Memory B cell (primary cell): ENCODE data around the gene SLC47A2.

Source experiments
- ATAC-seq: fragments of 150-1000 bp; cut with Tn5 transposase; 2 replicates; pipeline ENCODE4 v1.10.0; 2021; ENCODE audit warnings: low read depth, mild to moderate bottlenecking, moderate library complexity
- DNase-seq, 2 donors: peaks; one replicate each; pipeline ENCODE4 v3.0.0; 2022; ENCODE audit warnings: low spot score in 2 of 2
- H3K27ac Mint-ChIP-seq: one replicate; pipeline ENCODE4 v1.8.0; 2022; ENCODE audit warnings: mild to moderate bottlenecking, moderate library complexity, mixed read lengths
- H3K27me3 Mint-ChIP-seq: one replicate; pipeline ENCODE4 v1.8.0; 2022; ENCODE audit warnings: mixed read lengths
- H3K36me3 Mint-ChIP-seq: one replicate; pipeline ENCODE4 v1.8.0; 2022; ENCODE audit warnings: mild to moderate bottlenecking, mixed read lengths
- H3K4me1 Mint-ChIP-seq: one replicate; pipeline ENCODE4 v1.8.0; 2022; ENCODE audit warnings: mixed read lengths
- H3K4me3 Mint-ChIP-seq: one replicate; pipeline ENCODE4 v1.8.0; 2022; ENCODE audit warnings: mild to moderate bottlenecking, moderate library complexity, mixed read lengths
- H3K9me3 Mint-ChIP-seq: one replicate; pipeline ENCODE4 v1.8.0; 2022; ENCODE audit warnings: mixed read lengths

Gene SLC47A2

GRCh38 chr17:19753051-19753509 is 36.7 kb upstream of the SLC47A2 start:
- no peaks in the 10 kb centered on the region for H3K36me3 Mint-ChIP-seq
- H3K4me1 Mint-ChIP-seq = peaks cover 34% of the 10 kb centered on the region
- no peak for ATAC-seq
- no peak for DNase-seq
- no peak overlapping the region for H3K27ac Mint-ChIP-seq
- no peaks in the 10 kb centered on the region for H3K9me3 Mint-ChIP-seq
- H3K27me3 Mint-ChIP-seq = no peaks in the 10 kb centered on the region
- H3K4me3 Mint-ChIP-seq = no peak overlapping the region

GRCh38 chr17:19752216-19753050 is 36.0 kb upstream of the SLC47A2 start:
- H3K27me3 Mint-ChIP-seq = peaks cover 2% of the 10 kb centered on the region
- no peak for ATAC-seq
- H3K4me3 Mint-ChIP-seq = no peak overlapping the region

GRCh38 chr17:19750835-19751234 is 34.5 kb upstream of the SLC47A2 start:
- DNase-seq (no peak), ATAC-seq (no peak)
- Mint-ChIP-seq H3K9me3 (no peaks in the 10 kb centered on the region), H3K27me3 (peaks cover 2% of the 10 kb centered on the region), H3K27ac (no peak overlapping the region), H3K4me3 (no peak overlapping the region), H3K4me1 (peaks cover 30% of the 10 kb centered on the region), H3K36me3 (no peaks in the 10 kb centered on the region)

More at GRCh38 chr17:19752216-19753050, 36.0 kb upstream of the SLC47A2 start:
- peaks cover 34% of the 10 kb centered on the region for H3K4me1 Mint-ChIP-seq
- H3K9me3 Mint-ChIP-seq = no peaks in the 10 kb centered on the region
- H3K36me3 Mint-ChIP-seq = no peaks in the 10 kb centered on the region
- no peak for DNase-seq
- no peak overlapping the region for H3K27ac Mint-ChIP-seq

- H3K9me3 Mint-ChIP-seq = no peaks in the 10 kb centered on the region
- peaks cover 23% of the 10 kb centered on the region for H3K4me1 Mint-ChIP-seq
- no peak for DNase-seq
- no peak overlapping the region for H3K27ac Mint-ChIP-seq
- no peak for ATAC-seq
- peaks cover 2% of the 10 kb centered on the region for H3K27me3 Mint-ChIP-seq
- H3K4me3 Mint-ChIP-seq = no peak overlapping the region
- no peaks in the 10 kb centered on the region for H3K36me3 Mint-ChIP-seq
Measured at GRCh38 chr17:19750020-19750572, 33.7 kb upstream of the SLC47A2 start.

- H3K4me3 Mint-ChIP-seq = no peak overlapping the region
- no peaks in the 10 kb centered on the region for H3K36me3 Mint-ChIP-seq
- no peak for ATAC-seq
- H3K27ac Mint-ChIP-seq = no peak overlapping the region
- no peak for DNase-seq
- no peaks in the 10 kb centered on the region for H3K9me3 Mint-ChIP-seq
- H3K4me1 Mint-ChIP-seq = peaks cover 15% of the 10 kb centered on the region
- H3K27me3 Mint-ChIP-seq = peaks cover 2% of the 10 kb centered on the region
Measured at GRCh38 chr17:19748807-19749193, 32.4 kb upstream of the SLC47A2 start.

GRCh38 chr17:19747829-19748806 is 31.7 kb upstream of the SLC47A2 start, which contains the start of gene ALDH3A1:
Gene ALDH3A1 (minus strand): TSS chr17:19748298. CDS start chr17:19745129, 3,169 bp downstream.
- Mint-ChIP-seq H3K4me3 (no peak within 1 kb of the TSS), H3K9me3 (no peaks in the 10 kb centered on the region), H3K4me1 (peaks cover 11% of the 10 kb centered on the region), H3K27me3 (peaks cover 2% of the 10 kb centered on the region), H3K27ac (peak within 1 kb of the TSS; percentile 48), H3K36me3 (no peaks in the 10 kb centered on the region)
- DNase-seq (no peak), ATAC-seq (no peak)

GRCh38 chr17:19747159-19747719 is 30.9 kb upstream of the SLC47A2 start:
- H3K4me3 Mint-ChIP-seq = no peak overlapping the region
- no peak for ATAC-seq
- H3K9me3 Mint-ChIP-seq = no peaks in the 10 kb centered on the region
- peaks cover 2% of the 10 kb centered on the region for H3K27me3 Mint-ChIP-seq
- no peaks in the 10 kb centered on the region for H3K36me3 Mint-ChIP-seq
- H3K4me1 Mint-ChIP-seq = peaks cover 9% of the 10 kb centered on the region
- H3K27ac Mint-ChIP-seq = peak overlapping the region; percentile 48
- no peak for DNase-seq

- H3K4me1 Mint-ChIP-seq = peaks cover 6% of the 10 kb centered on the region
- peaks cover 2% of the 10 kb centered on the region for H3K27me3 Mint-ChIP-seq
- H3K4me3 Mint-ChIP-seq = no peak overlapping the region
- H3K9me3 Mint-ChIP-seq = no peaks in the 10 kb centered on the region
- no peaks in the 10 kb centered on the region for H3K36me3 Mint-ChIP-seq
- H3K27ac Mint-ChIP-seq = no peak overlapping the region
- no peak for DNase-seq
- ATAC-seq = no peak
Measured at GRCh38 chr17:19746517-19746916, 30.1 kb upstream of the SLC47A2 start.

- ATAC-seq (peak; percentile 96), DNase-seq (peak; percentile 84 to 94)
- Mint-ChIP-seq H3K4me3 (peak overlapping the region; percentile 88), H3K4me1 (peaks cover 4% of the 10 kb centered on the region), H3K27me3 (peaks cover 2% of the 10 kb centered on the region), H3K36me3 (no peaks in the 10 kb centered on the region), H3K9me3 (no peaks in the 10 kb centered on the region), H3K27ac (no peak overlapping the region)
Measured at GRCh38 chr17:19744922-19745757, 28.8 kb upstream of the SLC47A2 start.

- Mint-ChIP-seq H3K4me3 (peak overlapping the region; percentile 88), H3K36me3 (no peaks in the 10 kb centered on the region), H3K9me3 (no peaks in the 10 kb centered on the region), H3K4me1 (peaks cover 3% of the 10 kb centered on the region), H3K27ac (no peak overlapping the region), H3K27me3 (peaks cover 2% of the 10 kb centered on the region)
- no peak for DNase-seq
- ATAC-seq = peak; percentile 41
Measured at GRCh38 chr17:19744492-19744891, 28.1 kb upstream of the SLC47A2 start.

GRCh38 chr17:19743101-19744100 is 27.0 kb upstream of the SLC47A2 start:
- DNase-seq (no peak), ATAC-seq (no peak)
- peaks cover 2% of the 10 kb centered on the region for H3K27me3 Mint-ChIP-seq
- H3K4me1 Mint-ChIP-seq = peaks cover 3% of the 10 kb centered on the region
- no peak overlapping the region for H3K27ac Mint-ChIP-seq
- no peaks in the 10 kb centered on the region for H3K9me3 Mint-ChIP-seq
- peak overlapping the region; percentile 51 for H3K4me3 Mint-ChIP-seq
- H3K36me3 Mint-ChIP-seq = no peaks in the 10 kb centered on the region

- ATAC-seq (no peak), DNase-seq (no peak)
- Mint-ChIP-seq H3K27ac (no peak overlapping the region), H3K27me3 (peaks cover under 1% of the 10 kb centered on the region), H3K4me1 (peaks cover 3% of the 10 kb centered on the region), H3K4me3 (peak overlapping the region; percentile 39), H3K9me3 (no peaks in the 10 kb centered on the region), H3K36me3 (no peaks in the 10 kb centered on the region)
Measured at GRCh38 chr17:19742495-19742894, 26.1 kb upstream of the SLC47A2 start.
